Loucy (cell line): Measurements from ENCODE around the gene HLA-DOA.

Source experiments
- H2AFZ ChIP-seq: fragments of 200-600 bp; sonication (generic); 2 replicates; pipeline ENCODE4 v1.6.0; 2016; ENCODE audit warnings: antibody characterized with exemption, mild to moderate bottlenecking, low read length, moderate library complexity
- H3F3A ChIP-seq: fragments of 200-600 bp; 2 replicates; pipeline ENCODE4 v1.6.0; 2016; ENCODE audit warnings: antibody characterized with exemption, low read depth, mild to moderate bottlenecking
- H3K27me3 ChIP-seq: fragments of 200-600 bp; sonication (generic); 2 replicates; pipeline ENCODE4 v1.6.1; 2014; ENCODE audit warnings: low read length, mild to moderate bottlenecking; ENCODE audit not compliant: insufficient read depth, poor library complexity, severe bottlenecking
- H3K36me3 ChIP-seq: fragments of 200-600 bp; sonication (generic); 2 replicates; pipeline ENCODE4 v1.6.1; 2016; ENCODE audit warnings: low read length; ENCODE audit not compliant: insufficient read depth
- H3K4me1 ChIP-seq: fragments of 200-600 bp; sonication (generic); 2 replicates; pipeline ENCODE4 v1.5.1; 2014; ENCODE audit warnings: low read length, mild to moderate bottlenecking; ENCODE audit not compliant: insufficient read depth, poor library complexity, severe bottlenecking
- H3K4me2 ChIP-seq: fragments of 200-600 bp; sonication (generic); 2 replicates; pipeline ENCODE4 v1.6.0; 2014; ENCODE audit warnings: antibody characterized with exemption, low read length, low read depth, mild to moderate bottlenecking; ENCODE audit not compliant: poor library complexity, severe bottlenecking
- H3K4me3 ChIP-seq: fragments of 200-600 bp; sonication (generic); 2 replicates; pipeline ENCODE4 v1.5.1; 2014; ENCODE audit warnings: low read length, mild to moderate bottlenecking, mixed read lengths; ENCODE audit not compliant: poor library complexity, severe bottlenecking
- H3K79me2 ChIP-seq: fragments of 200-600 bp; sonication (generic); 2 replicates; pipeline ENCODE4 v1.6.1; 2014; ENCODE audit warnings: low read length; ENCODE audit not compliant: insufficient read depth
- H3K9ac ChIP-seq: fragments of 200-600 bp; sonication (generic); 2 replicates; pipeline ENCODE4 v1.6.0; 2014; ENCODE audit warnings: mild to moderate bottlenecking, low read depth, low read length, moderate library complexity; ENCODE audit not compliant: poor library complexity, severe bottlenecking
- H3K9me2 ChIP-seq: fragments of 200-600 bp; sonication (generic); replicated peaks from 2 replicates; pipeline ENCODE4 v1.6.1; 2016; ENCODE audit warnings: low read depth, low read length, mixed read lengths
- H3K9me3 ChIP-seq: fragments of 200-600 bp; sonication (generic); 2 replicates; pipeline ENCODE4 v1.6.1; 2014; ENCODE audit warnings: mild to moderate bottlenecking, antibody characterized with exemption, low read length, low read depth; ENCODE audit not compliant: insufficient read depth
- H4K20me1 ChIP-seq: fragments of 200-600 bp; sonication (generic); 2 replicates; pipeline ENCODE4 v1.6.0; 2014; ENCODE audit warnings: antibody characterized with exemption, low read length, mild to moderate bottlenecking; ENCODE audit not compliant: insufficient read depth, poor library complexity, severe bottlenecking
- CTCF ChIP-seq: fragments of 200-600 bp; sonication (generic); conservative IDR thresholded peaks from 2 replicates; pipeline ENCODE4 v1.5.1; 2014; ENCODE audit warnings: mild to moderate bottlenecking, antibody characterized with exemption, low read length
- EZH2phosphoT487 ChIP-seq: fragments of 200-600 bp; IDR thresholded peaks from 2 replicates; pipeline ENCODE4 v1.6.1; 2018; ENCODE audit warnings: antibody characterized with exemption, mild to moderate bottlenecking, moderate library complexity, borderline replicate concordance

The HLA-DOA gene

GRCh38 chr6:32964776-32965175, 44.6 kb downstream of the HLA-DOA start:
- peaks cover 38% of the 10 kb centered on the region for H3K79me2 ChIP-seq
- H3K9me3 ChIP-seq = no peaks in the 10 kb centered on the region
- H2AFZ ChIP-seq = no peak overlapping the region
- H3F3A ChIP-seq = peaks cover 12% of the 10 kb centered on the region; the same call in 1 of the 2 replicates
- H3K4me3 ChIP-seq = no peak overlapping the region
- H3K4me2 ChIP-seq = no peak overlapping the region
- no peaks in the 10 kb centered on the region for H3K9me2 ChIP-seq
- H3K4me1 ChIP-seq = peaks cover 20% of the 10 kb centered on the region
- TF ChIP-seq CTCF (no peak), EZH2phosphoT487 (no peak)
- no peak overlapping the region for H3K9ac ChIP-seq
- peaks cover 2% of the 10 kb centered on the region for H4K20me1 ChIP-seq
- peaks cover 5% of the 10 kb centered on the region for H3K27me3 ChIP-seq
- no peaks in the 10 kb centered on the region for H3K36me3 ChIP-seq

- Histone ChIP-seq H3K9ac (no peak overlapping the region), H3K9me3 (no peaks in the 10 kb centered on the region), H3F3A (peaks cover 12% of the 10 kb centered on the region; the same call in 1 of the 2 replicates), H3K4me1 (peaks cover 20% of the 10 kb centered on the region), H2AFZ (no peak overlapping the region), H3K27me3 (no peaks in the 10 kb centered on the region), H3K36me3 (no peaks in the 10 kb centered on the region), H4K20me1 (peaks cover 2% of the 10 kb centered on the region), H3K79me2 (peaks cover 29% of the 10 kb centered on the region), H3K4me2 (no peak overlapping the region), H3K4me3 (no peak overlapping the region), H3K9me2 (no peaks in the 10 kb centered on the region)
- no peak for TF ChIP-seq EZH2phosphoT487
- TF ChIP-seq CTCF = no peak
These were observed 45.5 kb downstream of the HLA-DOA start for GRCh38 chr6:32963866-32964265.

GRCh38 chr6:32962213-32962826, 47.1 kb downstream of the HLA-DOA start:
- no peak overlapping the region for H2AFZ ChIP-seq
- no peak overlapping the region for H3K4me3 ChIP-seq
- H3F3A ChIP-seq = 0 out of 2 replicates have a peak, but pooled peaks cover 7% of the 10 kb centered on the region
- no peaks in the 10 kb centered on the region for H3K27me3 ChIP-seq
- peaks cover 15% of the 10 kb centered on the region for H3K4me1 ChIP-seq
- H3K9me3 ChIP-seq = no peaks in the 10 kb centered on the region
- no peak overlapping the region for H3K4me2 ChIP-seq
- H3K79me2 ChIP-seq = peaks cover 20% of the 10 kb centered on the region
- H4K20me1 ChIP-seq = peaks cover 2% of the 10 kb centered on the region
- no peaks in the 10 kb centered on the region for H3K36me3 ChIP-seq
- TF ChIP-seq CTCF = no peak
- no peak for TF ChIP-seq EZH2phosphoT487
- no peak overlapping the region for H3K9ac ChIP-seq
- no peaks in the 10 kb centered on the region for H3K9me2 ChIP-seq
